SJSA1 (cell line): ENCODE data around the gene CYP4X1. TPM values are rescaled to one million over a fixed set of nuclear protein-coding genes. Genes with fewer than 3 reads are reported as not detected.
"Not testable (repeated sequence)": the region's sequence is repeated elsewhere in the genome, so short reads cannot be mapped to it uniquely, and the experiment has no call there.

Source experiments
- DNase-seq, 2 experiments: peaks; one replicate each; pipeline ENCODE4 v3.0.0-alpha.2; 2015 to 2020; ENCODE audit warnings: low spot score in 2 of 2, low read depth in 1 of 2
- H3K27ac ChIP-seq: fragments of 250-450 bp; sonication (Bioruptor Pico); 2 replicates; pipeline ENCODE4 v1.5.1; 2020; ENCODE audit warnings: mild to moderate bottlenecking, moderate library complexity
- H3K27me3 ChIP-seq: fragments of 250-450 bp; sonication (Bioruptor Pico); replicated peaks from 2 replicates; pipeline ENCODE4 v1.5.1; 2020; ENCODE audit warnings: mild to moderate bottlenecking, moderate library complexity
- H3K36me3 ChIP-seq: fragments of 250-450 bp; sonication (Bioruptor Pico); 2 replicates; pipeline ENCODE4 v1.5.1; 2020; ENCODE audit warnings: mild to moderate bottlenecking
- H3K4me1 ChIP-seq: fragments of 250-450 bp; sonication (Bioruptor Pico); replicated peaks from 2 replicates; pipeline ENCODE4 v1.6.1; 2021; ENCODE audit warnings: mild to moderate bottlenecking
- H3K4me3 ChIP-seq: fragments of 250-450 bp; sonication (Bioruptor Pico); 2 replicates; pipeline ENCODE4 v1.5.1; 2020; ENCODE audit warnings: mild to moderate bottlenecking
- H3K9me3 ChIP-seq: fragments of 250-450 bp; sonication (Bioruptor Pico); replicated peaks from 2 replicates; pipeline ENCODE4 v1.5.1; 2020; ENCODE audit warnings: mild to moderate bottlenecking
- total RNA-seq: library from RNA; depleted of rRNA; stranded (reverse); fragments of >200 nt; shearing (Covaris generic); gene quantifications from 2 replicates; pipeline ENCODE4 v1.2.3, GENCODE V29; 2014; rRNA removed

Gene CYP4X1
- not detected in 2 replicates for total RNA-seq

- no peak for DNase-seq
- no peak within 1 kb of the TSS for H3K27ac ChIP-seq
- H3K4me3 ChIP-seq = no peak within 1 kb of the TSS
Observed at GRCh38 chr1:47023268-47024140, at the start of gene CYP4X1. CYP4X1 (plus strand) TSS chr1:47023669; CDS start chr1:47023818, 149 bp downstream.

GRCh38 chr1:46983166-46983829 lies 40.2 kb upstream of the CYP4X1 start:
- Histone ChIP-seq H3K4me1 (no peaks in the 10 kb centered on the region), H3K36me3 (no peaks in the 10 kb centered on the region), H3K9me3 (no peaks in the 10 kb centered on the region), H3K4me3 (no peak overlapping the region), H3K27me3 (no peaks in the 10 kb centered on the region), H3K27ac (no peak overlapping the region)
- no peak for DNase-seq

More at GRCh38 chr1:47023268-47024140, at the start of gene CYP4X1:
- Histone ChIP-seq H3K27me3 (peaks cover 18% of the 10 kb centered on the region), H3K4me1 (no peaks in the 10 kb centered on the region), H3K9me3 (no peaks in the 10 kb centered on the region), H3K36me3 (no peaks in the 10 kb centered on the region)

- Histone ChIP-seq H3K36me3 (no peaks in the 10 kb centered on the region), H3K4me3 (no peak overlapping the region), H3K4me1 (no peaks in the 10 kb centered on the region), H3K27ac (no peak overlapping the region), H3K9me3 (no peaks in the 10 kb centered on the region), H3K27me3 (no peaks in the 10 kb centered on the region)
- no peak for DNase-seq
Observed at GRCh38 chr1:46983830-46984586, 39.5 kb upstream of the CYP4X1 start.

- not testable (repeated sequence) for H3K36me3 ChIP-seq, H3K9me3 ChIP-seq, H3K4me3 ChIP-seq, DNase-seq, H3K27ac ChIP-seq, H3K4me1 ChIP-seq, H3K27me3 ChIP-seq
Observed at GRCh38 chr1:46990541-46990940, 32.9 kb upstream of the CYP4X1 start.

- DNase-seq = no peak
Observed at GRCh38 chr1:46991083-46991923, 32.2 kb upstream of the CYP4X1 start.

GRCh38 chr1:46996659-46997281 lies 26.7 kb upstream of the CYP4X1 start:
- H3K4me3 ChIP-seq = no peak overlapping the region
- H3K36me3 ChIP-seq = no peaks in the 10 kb centered on the region
- no peak for DNase-seq
- no peaks in the 10 kb centered on the region for H3K27me3 ChIP-seq
- no peak overlapping the region for H3K27ac ChIP-seq
- no peaks in the 10 kb centered on the region for H3K9me3 ChIP-seq
- H3K4me1 ChIP-seq = no peaks in the 10 kb centered on the region

More at GRCh38 chr1:46991083-46991923, 32.2 kb upstream of the CYP4X1 start:
- no peaks in the 10 kb centered on the region for H3K9me3 ChIP-seq
- H3K4me1 ChIP-seq = no peaks in the 10 kb centered on the region
- H3K27ac ChIP-seq = no peak overlapping the region
- no peaks in the 10 kb centered on the region for H3K27me3 ChIP-seq
- H3K4me3 ChIP-seq = no peak overlapping the region
- no peaks in the 10 kb centered on the region for H3K36me3 ChIP-seq

- Histone ChIP-seq H3K27ac (no peak overlapping the region), H3K4me3 (no peak overlapping the region), H3K4me1 (no peaks in the 10 kb centered on the region), H3K9me3 (no peaks in the 10 kb centered on the region), H3K27me3 (no peaks in the 10 kb centered on the region), H3K36me3 (no peaks in the 10 kb centered on the region)
- no peak for DNase-seq
Observed at GRCh38 chr1:47002211-47002610, 21.3 kb upstream of the CYP4X1 start.

GRCh38 chr1:47003896-47004403 lies 19.5 kb upstream of the CYP4X1 start:
- DNase-seq = no peak
- H3K9me3 ChIP-seq = no peaks in the 10 kb centered on the region
- no peak overlapping the region for H3K4me3 ChIP-seq
- H3K4me1 ChIP-seq = no peaks in the 10 kb centered on the region
- H3K36me3 ChIP-seq = no peaks in the 10 kb centered on the region
- no peak overlapping the region for H3K27ac ChIP-seq
- H3K27me3 ChIP-seq = no peaks in the 10 kb centered on the region

- not testable (repeated sequence) for H3K4me3 ChIP-seq, H3K27me3 ChIP-seq, H3K36me3 ChIP-seq, H3K27ac ChIP-seq, H3K4me1 ChIP-seq, H3K9me3 ChIP-seq, DNase-seq
Observed at GRCh38 chr1:47006437-47006836, 17.0 kb upstream of the CYP4X1 start.

- DNase-seq = no peak
- Histone ChIP-seq H3K9me3 (no peaks in the 10 kb centered on the region), H3K36me3 (no peaks in the 10 kb centered on the region), H3K4me1 (no peaks in the 10 kb centered on the region), H3K4me3 (no peak overlapping the region), H3K27ac (no peak overlapping the region), H3K27me3 (no peaks in the 10 kb centered on the region)
Observed at GRCh38 chr1:47013293-47013692, 10.2 kb upstream of the CYP4X1 start.

- Histone ChIP-seq H3K4me1 (no peaks in the 10 kb centered on the region), H3K27me3 (peaks cover 18% of the 10 kb centered on the region), H3K27ac (no peak overlapping the region), H3K9me3 (no peaks in the 10 kb centered on the region), H3K4me3 (no peak overlapping the region), H3K36me3 (no peaks in the 10 kb centered on the region)
- DNase-seq = no peak
Observed at GRCh38 chr1:47021070-47021469, 2.4 kb upstream of the CYP4X1 start.

GRCh38 chr1:47024141-47024801 lies 802 bp downstream of the CYP4X1 start:
- no peak for DNase-seq
- Histone ChIP-seq H3K9me3 (no peaks in the 10 kb centered on the region), H3K4me3 (no peak overlapping the region), H3K36me3 (no peaks in the 10 kb centered on the region), H3K27me3 (peaks cover 18% of the 10 kb centered on the region), H3K27ac (no peak overlapping the region), H3K4me1 (no peaks in the 10 kb centered on the region)
